Stimulated activated CD4-positive, alpha-beta T cell treated with anti-CD3 and anti-CD28 coated beads, Interleukin-4, amount 100 ng/mL, for 1 hour (primary cell): Measurements from ENCODE around the gene PLD3.
A peak's percentile ranks its signal among the peaks of the same experiment; 100 is the strongest.

Experiments
- DNase-seq: peaks from one replicate; pipeline ENCODE4 v3.0.0-alpha.2; 2020

The PLD3 gene, protein sequence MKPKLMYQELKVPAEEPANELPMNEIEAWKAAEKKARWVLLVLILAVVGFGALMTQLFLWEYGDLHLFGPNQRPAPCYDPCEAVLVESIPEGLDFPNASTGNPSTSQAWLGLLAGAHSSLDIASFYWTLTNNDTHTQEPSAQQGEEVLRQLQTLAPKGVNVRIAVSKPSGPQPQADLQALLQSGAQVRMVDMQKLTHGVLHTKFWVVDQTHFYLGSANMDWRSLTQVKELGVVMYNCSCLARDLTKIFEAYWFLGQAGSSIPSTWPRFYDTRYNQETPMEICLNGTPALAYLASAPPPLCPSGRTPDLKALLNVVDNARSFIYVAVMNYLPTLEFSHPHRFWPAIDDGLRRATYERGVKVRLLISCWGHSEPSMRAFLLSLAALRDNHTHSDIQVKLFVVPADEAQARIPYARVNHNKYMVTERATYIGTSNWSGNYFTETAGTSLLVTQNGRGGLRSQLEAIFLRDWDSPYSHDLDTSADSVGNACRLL

DNA sequence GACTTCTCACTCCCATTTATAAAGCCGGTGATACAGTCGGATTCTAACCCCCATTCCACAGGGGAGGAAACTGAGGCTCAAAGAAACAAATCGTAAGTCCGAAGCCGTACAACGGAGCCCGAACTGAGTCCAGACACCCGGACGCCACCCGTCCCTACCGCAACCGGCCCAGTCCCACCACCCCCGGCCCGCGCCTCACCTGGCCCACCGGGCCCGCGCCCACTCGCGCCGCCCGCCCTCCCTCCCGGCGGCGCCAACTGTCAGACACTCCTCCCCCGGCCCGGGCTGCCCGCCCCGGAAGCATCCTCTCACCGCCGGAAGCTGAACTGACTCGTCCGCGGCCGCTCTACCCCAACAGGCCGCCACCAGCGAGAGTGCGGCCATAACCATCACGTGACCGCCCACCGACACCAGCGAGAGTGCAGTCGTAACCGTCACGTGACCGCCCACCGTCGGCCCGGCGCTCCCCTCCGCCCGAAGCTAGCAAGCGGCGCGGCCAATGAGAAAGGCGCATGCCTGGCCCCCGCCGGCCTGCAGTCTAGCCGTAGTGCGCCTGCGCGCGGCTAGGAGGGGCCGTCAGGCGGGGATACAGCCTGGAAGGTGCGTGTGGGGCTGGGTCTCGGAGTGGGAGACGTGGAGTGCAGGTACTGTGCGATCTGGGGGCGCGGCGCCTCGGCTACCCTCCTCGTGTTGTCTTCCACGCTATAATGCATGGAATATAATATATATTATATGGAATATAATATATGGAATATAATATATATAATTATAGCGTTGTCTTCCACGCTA lies at the start of gene PLD3, which contains the start of gene C19orf47:
PLD3 (plus strand) TSS at position 571 of the 789 bp plus-strand sequence. CDS start 17,789 bp downstream, outside the sequence.
C19orf47 (minus strand) TSS at position 273 of the 789 bp plus-strand sequence. CDS start 6,540 bp downstream, outside the sequence.
- DNase-seq: peak; percentile 98

DNA sequence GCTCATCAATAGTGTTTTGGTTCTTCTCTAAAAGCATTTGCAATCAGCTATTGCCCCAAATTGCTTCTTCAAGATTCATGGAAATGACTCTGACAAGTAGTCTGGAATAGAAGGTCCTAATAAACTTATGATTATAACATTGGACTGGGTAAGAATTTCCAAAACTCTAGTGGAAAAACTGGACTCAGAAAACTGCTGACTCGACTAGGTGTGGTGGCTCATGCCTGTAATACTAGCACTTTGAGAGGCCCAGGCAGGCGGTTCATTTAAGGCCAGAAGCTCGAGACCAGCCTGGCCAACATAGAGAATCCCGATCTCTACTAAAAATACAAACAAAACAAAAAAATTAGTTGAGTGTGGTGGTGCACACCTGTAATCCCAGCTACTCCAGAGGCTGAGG lies 47.8 kb upstream of the PLD3 start:
- DNase-seq: no peak

DNA sequence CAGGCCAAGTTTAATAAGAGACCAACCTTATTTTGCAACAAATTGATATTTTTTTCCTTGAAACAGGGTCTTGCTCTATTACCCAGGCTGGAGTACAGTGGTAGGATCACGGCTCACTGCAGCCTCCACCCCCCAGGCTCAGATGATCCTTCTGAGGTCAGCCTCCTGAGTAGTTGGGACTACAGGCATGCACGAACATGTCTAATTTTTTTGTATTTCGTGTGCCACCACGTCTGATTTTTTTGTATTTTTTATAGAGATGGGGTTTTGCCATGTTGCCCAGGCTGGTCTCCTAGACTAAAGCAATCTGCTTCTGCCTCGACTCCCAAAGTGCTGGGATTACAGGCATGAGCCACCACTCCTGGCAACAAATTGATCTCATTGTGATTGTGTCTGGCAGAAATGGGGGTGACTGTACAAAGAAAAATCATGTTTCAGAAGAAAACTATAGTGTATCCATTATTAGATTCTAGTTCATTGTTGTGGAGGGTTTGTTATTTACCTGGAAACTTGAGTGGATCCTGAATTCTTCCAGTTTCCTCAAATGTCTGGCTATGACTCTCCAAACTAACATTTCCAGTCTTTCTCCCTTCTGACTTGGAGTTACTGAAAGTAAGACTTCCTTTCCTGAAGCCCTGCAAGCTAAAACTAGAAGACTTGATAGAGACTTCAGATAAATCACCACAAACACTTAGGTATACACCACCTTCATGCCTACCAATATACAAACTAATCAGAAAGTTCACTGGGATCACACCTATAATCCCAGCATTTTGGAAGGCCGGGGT lies 46.1 kb upstream of the PLD3 start:
- no peak for DNase-seq

DNA sequence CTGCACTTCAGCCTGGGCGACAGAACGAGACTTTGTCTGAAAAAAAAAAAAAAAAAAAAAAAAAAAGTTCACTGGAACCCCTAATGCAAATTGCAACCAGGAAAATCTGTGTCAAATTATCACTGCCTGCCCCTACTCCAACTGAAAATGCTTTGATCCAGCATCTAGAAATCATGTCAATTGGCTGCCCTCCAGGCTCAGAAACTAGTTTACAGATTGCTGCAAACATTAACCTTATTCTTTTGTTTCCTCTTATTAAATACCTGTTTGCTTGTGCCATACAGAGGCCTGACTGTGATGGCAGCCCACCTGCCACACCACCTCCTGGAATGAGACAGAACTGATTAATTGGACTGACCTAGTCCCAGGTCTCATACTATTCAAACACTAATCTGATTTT lies 44.7 kb upstream of the PLD3 start:
- DNase-seq: no peak

DNA sequence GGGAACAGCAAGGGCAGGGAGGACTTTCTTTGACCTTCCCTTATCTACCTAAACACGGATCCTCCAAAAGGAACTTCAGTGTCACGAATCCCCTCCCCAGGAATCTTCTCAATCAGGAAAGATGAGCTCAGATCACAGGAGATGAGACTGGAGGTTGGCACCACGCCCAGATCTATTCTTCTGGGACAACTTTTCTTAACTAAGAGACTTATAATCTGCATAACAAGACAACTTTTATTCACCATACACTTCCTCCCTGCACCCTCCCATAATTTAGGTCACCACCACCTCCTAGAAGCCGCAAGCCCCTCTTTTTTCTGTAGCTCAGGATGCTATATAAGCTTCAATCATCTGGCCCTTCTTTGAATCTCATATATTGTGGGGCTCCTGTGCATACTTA lies 44.2 kb upstream of the PLD3 start:
- DNase-seq: no peak

DNA sequence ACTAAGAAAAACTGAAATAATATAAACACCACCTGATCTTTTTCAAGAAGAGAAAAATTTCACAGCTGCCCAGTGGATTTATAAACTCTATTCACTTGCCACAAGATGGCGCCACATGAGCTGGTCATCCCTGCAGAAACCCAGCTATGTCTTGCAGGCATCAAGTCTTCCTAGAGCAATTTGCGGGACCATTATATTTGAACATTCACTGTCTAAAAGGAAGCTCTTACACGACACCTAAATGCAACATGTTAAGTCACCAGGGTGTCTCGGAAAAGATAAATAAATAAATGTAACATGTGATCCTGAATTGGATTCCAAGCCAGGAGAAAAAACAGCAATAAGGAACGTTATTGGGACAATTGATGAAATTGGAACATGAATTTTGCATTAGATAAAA lies 43.1 kb upstream of the PLD3 start:
- peak; percentile 70 for DNase-seq

DNA sequence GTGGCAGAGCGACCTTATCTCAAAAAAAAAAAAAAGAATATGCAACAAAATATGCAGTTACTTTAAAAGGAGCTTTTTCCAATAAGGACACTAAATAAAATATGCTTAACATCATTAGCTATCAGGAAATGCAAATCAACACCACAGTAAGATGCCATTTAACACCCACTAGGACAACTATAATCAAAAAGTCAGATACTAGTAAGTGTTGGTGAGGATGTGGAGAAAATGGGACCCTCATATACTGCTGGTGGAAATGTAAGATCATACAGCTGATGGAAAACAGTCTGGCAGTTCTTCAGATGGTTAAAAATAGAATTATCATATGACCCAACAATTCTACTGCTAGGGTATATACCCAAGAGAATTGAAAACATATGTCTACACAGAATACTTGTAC lies 38.8 kb upstream of the PLD3 start:
- DNase-seq: no peak

DNA sequence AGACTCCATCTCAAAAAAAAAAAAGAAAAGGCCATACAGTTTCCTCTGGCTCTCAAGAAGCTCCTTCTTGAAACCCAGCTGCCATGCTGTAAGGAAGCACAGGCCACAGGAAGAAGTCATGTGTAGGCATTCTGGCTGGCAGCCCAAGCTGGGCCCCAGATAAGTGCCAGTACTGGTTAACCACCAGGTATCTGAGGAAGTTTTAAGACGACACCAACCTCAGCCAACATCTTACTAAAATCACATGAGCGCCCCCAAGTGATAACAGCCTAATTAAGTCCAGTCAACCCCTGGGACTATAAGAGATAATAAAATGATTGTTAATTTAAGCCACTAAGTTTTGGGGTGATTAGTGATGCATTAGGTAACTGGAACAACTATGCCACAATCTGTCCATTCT lies 36.0 kb upstream of the PLD3 start:
- no peak for DNase-seq

DNA sequence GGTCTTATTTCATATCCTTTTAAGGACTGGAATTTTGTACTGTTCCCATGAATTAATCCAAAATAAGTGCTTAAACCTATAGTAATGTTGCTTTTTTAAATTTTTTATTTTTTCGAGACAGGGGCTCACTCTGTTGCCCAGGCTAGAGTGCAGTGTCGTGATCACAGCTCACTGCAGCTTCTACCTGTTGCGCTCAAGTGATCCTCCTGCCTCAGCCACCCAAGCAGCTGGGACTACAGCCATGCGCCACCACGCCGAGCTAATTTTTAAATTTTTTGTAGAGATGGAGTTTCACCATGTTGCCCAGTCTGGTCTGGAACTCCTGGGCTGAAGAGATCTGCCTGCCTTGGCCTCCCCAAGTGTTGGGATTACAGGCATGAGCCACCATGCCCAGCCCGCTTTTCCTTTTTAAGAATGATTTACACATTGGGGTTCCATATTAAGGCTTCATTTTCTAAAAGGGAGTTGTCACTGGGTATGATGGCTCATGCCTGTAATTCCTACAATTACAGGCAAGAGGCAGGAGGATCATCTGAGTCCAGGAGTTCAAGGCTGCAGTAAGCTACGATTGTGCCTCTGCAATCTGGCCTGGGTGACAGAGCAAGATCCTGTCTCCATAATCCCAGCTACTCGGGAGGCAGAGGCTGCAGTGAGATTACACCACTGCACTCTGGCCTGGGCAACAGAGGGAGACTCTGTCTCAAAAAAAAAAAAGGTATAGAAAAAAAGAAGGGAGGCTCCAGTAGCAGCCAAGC lies 35.1 kb upstream of the PLD3 start:
- DNase-seq: no peak

DNA sequence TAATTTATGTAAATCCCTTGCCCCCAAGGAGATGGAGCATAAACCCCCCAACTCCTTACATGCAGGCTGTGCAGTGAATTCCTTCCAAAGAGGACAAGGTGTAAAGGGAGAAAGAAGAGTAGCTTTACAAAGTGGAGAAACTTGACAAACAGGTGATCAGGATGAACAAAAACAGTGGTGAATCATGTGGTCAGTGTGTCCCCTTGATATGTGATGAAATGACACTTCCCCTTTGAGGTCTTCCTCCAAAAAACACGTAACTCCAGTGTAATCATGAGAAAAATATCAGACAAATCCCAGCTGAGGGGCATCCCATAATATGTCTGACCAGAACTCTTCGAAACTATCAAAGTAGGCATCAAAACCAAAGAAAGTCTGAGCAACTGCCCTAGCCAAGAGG lies 33.8 kb upstream of the PLD3 start:
- no peak for DNase-seq

DNA sequence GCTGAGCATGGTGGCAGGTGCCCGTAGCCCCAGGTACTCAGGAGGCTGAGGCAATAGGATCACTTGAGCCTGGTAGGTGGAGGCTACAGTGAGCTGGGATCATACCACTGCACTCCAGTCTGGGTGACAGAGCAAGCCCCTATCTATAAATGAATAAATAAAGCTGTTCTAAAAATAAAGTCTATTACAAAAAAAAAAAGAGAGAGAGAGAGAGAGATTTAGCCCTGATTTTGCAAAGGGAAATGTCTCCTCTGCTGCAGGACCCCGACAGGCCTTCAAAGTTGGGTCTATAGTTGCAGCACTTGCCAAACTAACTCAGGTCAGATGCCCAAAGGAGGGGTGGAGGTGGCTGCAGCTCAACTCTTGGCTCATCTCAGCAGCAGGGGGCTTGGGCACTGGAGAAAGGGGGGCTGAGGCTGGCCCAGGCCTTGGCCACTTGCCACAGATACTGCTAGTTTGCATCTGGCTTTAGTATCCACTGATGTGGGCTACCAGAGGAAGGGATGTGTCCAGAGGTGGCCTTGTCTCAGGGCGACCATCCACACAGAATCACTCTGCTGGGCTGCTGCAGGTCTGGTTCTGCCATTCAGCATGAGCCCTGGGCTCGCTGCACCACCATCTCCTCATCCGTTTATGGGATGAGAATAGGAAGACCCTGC lies 32.6 kb upstream of the PLD3 start:
- DNase-seq: no peak

DNA sequence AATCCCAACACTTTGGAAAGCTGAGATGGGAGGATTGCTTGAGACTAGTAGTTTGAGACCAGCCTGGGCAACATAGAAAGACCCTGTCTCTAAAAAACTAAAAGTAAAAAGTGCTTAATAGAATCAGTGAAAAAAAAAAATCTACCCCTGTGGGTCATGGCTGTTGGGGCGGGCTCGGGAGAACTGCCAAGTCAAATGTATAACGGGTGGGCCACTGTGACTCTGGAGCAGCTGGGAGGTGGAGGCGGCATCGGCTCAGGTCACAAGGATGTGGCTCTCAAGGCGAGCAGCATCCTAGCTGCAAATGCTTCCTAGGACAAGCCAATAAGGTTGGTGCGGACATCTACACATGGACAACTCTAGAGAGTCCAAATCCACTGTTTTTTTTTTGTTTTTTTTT lies 31.2 kb upstream of the PLD3 start:
- no peak for DNase-seq

DNA sequence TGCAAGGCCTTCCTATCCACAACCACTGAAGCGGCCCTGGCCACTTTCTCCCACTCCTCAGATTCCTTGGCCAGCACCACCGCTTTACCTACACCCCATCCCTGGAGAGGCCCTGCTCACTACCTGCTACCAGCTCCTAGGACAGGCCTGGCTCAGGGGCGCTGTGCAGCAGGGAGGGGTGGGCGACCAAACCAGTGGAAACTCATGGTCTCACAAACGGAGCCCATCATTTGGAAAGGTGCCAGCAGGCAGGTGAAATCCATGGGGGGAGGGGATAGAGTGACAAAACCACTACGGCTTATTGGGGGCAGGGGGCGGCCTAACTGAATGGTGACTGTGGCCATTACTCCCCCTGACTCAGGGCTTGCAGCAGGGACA lies 27.9 kb upstream of the PLD3 start:
- no peak for DNase-seq

DNA sequence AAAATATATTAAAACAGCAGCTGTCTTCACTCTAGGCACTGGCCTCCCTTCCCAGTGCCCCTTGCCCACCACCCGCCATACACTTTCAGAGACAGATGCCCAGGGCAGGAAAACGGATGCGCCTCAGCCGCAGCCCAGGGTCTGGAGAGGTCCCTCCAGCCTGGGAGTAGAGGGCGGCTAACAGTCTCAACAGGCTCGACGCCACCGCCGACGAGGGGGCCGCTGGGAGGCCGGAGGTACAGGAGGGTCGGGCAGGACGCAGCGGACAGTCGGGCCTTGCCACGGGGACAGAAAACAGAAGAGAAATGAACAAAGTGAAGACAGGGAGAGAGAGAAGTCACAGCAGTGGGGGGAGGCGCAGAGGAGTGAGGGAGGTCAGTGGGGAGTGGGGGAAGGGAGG lies 27.4 kb upstream of the PLD3 start:
- DNase-seq: no peak

DNA sequence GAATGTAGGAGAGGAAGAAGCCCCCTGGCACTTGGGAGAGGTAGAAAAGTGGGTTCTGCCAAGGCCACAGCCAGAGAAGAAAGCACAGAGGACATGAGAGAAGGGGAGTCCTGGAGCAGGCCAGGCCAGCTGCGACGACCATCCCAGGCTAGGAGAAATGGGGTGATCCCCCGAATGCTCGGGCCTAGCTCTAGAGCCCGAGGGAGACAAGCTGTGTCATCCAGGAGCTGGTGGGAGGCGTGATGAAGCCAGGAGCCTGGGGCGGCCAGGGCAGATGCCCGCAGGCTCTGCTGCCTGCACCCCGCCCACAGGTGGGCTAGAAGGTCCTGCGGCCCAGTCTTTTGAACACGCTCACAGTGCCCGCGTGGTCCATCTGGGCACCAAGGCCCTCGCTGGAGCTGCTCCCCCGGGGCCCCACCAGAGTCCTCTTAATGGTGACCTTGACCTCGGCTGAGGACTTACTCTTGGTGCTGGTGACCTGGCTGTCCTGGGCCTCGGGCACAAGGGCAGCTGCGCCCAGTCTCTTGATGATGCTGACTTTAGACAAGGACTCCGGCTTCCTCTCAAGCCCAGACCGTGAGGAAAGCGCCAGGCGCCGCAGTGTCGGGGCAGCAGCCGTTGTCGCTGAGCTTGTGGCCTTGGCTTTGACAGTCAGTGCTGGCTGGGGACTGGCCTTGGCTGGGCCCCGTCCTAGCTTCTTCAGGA lies 26.8 kb upstream of the PLD3 start:
- no peak for DNase-seq

DNA sequence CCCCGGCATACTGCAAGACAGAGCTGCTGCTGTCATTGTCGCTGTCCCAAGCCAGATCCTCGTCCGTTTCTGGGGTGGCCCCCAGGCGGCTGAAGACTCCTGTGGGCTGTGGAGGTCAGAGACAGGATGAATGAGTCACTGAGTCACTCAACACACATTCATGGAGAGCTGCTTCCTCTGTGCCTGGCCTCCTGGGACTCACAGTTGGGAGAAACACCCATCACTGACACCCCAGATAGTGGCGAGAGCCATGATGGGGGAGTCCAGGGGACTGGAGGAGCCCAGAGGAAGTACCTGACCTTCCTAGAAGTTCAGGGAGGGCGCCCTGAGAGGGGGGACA lies 26.3 kb upstream of the PLD3 start:
- no peak for DNase-seq

DNA sequence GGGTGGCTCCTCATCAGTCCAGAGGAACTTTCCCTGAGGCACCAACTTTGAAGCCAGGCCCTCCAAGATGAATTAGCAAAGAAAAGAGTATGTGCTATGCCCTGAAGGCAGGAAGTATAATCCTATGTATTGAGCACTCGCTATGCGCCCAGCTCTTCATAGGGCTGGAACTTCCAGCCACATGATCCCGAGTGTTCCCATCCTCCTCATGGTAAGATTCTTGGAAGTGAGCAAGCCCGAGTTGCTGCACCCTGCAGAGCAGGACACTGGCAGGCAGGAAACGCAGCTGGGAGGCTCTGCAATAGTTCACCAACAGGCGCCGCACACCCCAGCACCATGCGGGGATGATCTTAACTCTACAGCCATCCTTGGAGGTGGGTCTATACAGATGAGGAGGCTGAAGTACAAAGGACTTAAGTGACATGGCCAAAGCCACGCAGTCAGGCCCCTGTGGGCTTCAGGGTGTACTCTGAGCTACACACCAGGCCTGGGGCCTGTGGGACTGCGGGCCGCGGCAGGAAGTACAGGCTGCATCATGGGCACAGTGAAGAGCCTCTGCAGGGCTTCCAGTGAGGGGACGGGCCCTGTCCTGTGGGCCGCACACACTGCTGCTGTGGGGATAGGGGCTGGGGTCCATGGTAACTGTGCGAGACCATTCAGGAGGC lies 25.4 kb upstream of the PLD3 start:
- no peak for DNase-seq

DNA sequence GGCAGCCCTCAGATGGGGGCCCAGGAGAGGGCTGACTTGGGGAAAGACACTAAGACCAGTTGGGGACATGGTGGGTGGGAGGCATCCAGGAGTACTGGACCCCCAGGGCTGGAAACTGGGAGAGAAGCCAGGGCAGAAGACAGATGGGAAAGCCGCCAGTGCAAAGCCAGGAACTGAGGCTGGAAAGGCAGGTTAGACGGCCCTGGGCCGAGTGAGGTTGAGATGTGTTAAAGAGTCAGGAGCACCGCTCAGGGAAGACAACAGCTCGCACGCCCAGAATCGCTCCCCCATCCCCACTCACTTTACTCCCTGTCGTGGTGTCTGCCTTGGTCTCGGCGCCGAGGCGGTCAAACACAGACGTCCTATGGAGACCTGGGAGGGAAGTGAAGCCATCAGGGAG lies 24.8 kb upstream of the PLD3 start:
- DNase-seq: no peak

DNA sequence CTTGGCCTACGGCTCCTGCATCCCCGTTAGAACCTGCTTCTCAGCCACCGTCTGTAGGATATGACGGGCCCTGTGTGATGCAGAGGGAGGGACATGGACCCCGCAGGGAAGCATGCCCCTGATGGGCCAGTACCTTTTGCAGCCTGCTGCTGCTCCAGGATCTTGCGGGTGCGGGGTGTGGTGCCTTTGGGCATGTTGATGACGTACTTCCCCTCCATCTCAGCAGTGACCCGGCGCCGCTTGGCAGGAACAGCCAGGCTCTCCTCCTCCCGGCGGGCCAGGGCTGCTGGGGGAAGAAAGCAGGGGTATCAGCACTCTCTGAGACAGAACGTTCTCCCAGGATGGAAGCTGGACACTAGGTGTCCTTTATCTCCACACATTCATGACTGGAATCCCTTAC lies 22.3 kb upstream of the PLD3 start:
- no peak for DNase-seq

DNA sequence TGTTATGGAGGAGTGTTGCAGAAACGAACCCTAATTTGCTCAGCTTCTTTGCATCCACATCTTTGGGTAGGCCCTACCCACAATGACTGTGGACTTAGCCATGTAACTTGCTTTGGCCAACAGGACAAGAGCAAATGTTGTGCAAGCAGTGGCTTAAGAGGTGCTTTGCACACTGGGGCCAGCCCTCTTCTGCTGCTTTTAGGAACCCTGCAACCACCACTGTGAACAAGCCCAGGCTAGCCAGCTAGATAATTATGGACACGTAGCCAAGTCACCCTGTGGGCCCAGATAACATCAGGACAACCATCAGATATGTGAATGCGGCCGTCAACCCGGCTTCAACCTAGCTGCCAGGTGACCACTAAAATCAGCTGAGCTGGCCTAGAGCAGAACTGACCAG lies 17.4 kb upstream of the PLD3 start:
- DNase-seq: no peak

DNA sequence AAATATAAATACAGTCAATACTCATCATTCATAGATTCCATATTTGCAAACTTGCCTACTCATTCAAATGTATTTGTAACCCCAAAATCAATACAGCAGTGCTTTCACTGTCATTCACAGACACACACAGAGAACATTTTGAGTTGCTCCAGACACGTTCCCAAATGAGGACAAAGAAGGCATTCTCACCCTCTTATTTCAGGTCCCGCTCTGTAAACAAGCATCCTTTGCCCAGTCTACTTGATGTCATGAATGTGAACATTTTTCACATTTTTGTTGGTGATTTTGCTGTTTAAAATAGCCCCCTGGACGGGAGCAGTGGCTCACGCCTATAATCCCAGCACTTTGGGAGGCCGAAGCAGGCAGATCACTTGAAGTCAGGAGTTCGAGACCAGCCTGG lies 15.8 kb upstream of the PLD3 start:
- no peak for DNase-seq
